Testis (tissue), 3 donors: ENCODE data around the gene YPEL3. TPM values are rescaled to one million over a fixed set of nuclear protein-coding genes. Genes with fewer than 3 reads are reported as not detected.

Source experiments
- DNase-seq: peaks from one replicate; pipeline ENCODE4 v3.0.0-alpha.2; 2019
- H3K27ac ChIP-seq, 2 donors: fragments of 200-600 bp; sonication (generic); one replicate each; pipeline ENCODE4 v1.5.1; 2019
- H3K27me3 ChIP-seq: fragments of 200-600 bp; sonication (generic); one replicate; pipeline ENCODE4 v1.5.1; 2019
- H3K36me3 ChIP-seq: fragments of 200-600 bp; sonication (generic); one replicate; pipeline ENCODE4 v1.5.1; 2017; ENCODE audit warnings: low read depth; ENCODE audit errors: missing control alignments
- H3K4me1 ChIP-seq: fragments of 200-600 bp; sonication (generic); one replicate; pipeline ENCODE4 v1.5.1; 2019
- H3K4me3 ChIP-seq, 2 donors: fragments of 200-600 bp; sonication (generic); one replicate each; pipeline ENCODE4 v1.5.1; 2017 to 2019
- H3K9me3 ChIP-seq: fragments of 200-600 bp; sonication (generic); one replicate; pipeline ENCODE4 v1.5.1; 2017
- POLR2A ChIP-seq: fragments of 450-650 bp; IDR thresholded peaks from one replicate; pipeline ENCODE4 v1.6.1; 2017; ENCODE audit warnings: antibody characterized with exemption, mild to moderate bottlenecking, moderate library complexity
- WGBS, 2 donors: methylation state at CpG; one replicate each; pipeline ENCODE4 v1.1.5; 2018; 5-methylcytosine and 5-hydroxymethylcytosine counted together
- intact Hi-C: fragments of 100-400 bp; cut with DNase I; formaldehyde crosslinking; loops from one replicate; pipeline ENCODE4 v1.15.1; 2023; ENCODE audit warnings: low total_unique reads
- polyA plus RNA-seq: library from polyadenylated mRNA; stranded (reverse); fragments of 350-450 nt; fragmentation: Illumina TruSeq; extraction: RNeasy Lipid Tissue Mini Kit (QIAGEN cat#74804); gene quantifications from one replicate; pipeline ENCODE4 v1.2.3, GENCODE V29; 2014; ENCODE audit warnings: low read depth, low replicate concordance; ENCODE audit not compliant: insufficient read depth
- total RNA-seq, 2 donors: library from RNA; depleted of rRNA; stranded (reverse); fragments of >200 nt; gene quantifications; one replicate each; pipeline ENCODE4 v1.2.3, GENCODE V29; 2016
- TF ChIP-seq, protein P1 (sequence below), 3 experiments: fragments of 450-650 bp in 2 of 3; fragments of 200-600 bp in 1 of 3; sonication (generic) in 1 of 3; IDR thresholded peaks; one replicate each; pipeline ENCODE4 v1.5.1; 2016 to 2019; ENCODE audit warnings: antibody characterized with exemption in 3 of 3, mild to moderate bottlenecking in 2 of 3, moderate library complexity in 1 of 3

The YPEL3 gene
- total and polyA plus RNA-seq, 3 donors from 2014 or later = 55.3 to 75.3 (median 69.4) TPM

DNA sequence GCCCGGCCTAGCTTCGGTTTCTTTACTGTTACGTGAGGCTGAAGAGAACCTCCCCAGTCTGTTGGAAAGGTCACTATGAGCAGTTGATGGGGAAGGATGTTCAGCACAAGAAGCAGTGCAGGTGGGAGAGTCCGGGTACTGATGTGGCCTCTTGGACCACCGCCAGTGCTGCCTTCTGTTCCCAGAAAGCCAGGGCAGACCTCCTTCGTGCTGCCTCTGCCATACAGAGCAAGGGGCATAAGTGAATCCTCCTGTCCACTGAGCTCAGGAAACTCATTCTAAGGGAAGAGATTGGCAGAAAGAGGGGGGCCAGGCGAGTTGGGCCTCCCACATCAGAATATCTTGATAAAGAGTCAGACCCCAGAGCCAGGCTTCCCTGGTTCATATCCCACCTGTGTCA lies 16.5 kb downstream of the YPEL3 start:
- intact Hi-C loops = no loop called here
- no peak for DNase-seq
- Histone ChIP-seq H3K4me1 (peaks cover 16% of the 10 kb centered on the region), H3K9me3 (no peaks in the 10 kb centered on the region), H3K36me3 (no peaks in the 10 kb centered on the region), H3K27ac (no peak overlapping the region), H3K27me3 (no peaks in the 10 kb centered on the region), H3K4me3 (no peak overlapping the region)
- TF ChIP-seq, protein P1, sequence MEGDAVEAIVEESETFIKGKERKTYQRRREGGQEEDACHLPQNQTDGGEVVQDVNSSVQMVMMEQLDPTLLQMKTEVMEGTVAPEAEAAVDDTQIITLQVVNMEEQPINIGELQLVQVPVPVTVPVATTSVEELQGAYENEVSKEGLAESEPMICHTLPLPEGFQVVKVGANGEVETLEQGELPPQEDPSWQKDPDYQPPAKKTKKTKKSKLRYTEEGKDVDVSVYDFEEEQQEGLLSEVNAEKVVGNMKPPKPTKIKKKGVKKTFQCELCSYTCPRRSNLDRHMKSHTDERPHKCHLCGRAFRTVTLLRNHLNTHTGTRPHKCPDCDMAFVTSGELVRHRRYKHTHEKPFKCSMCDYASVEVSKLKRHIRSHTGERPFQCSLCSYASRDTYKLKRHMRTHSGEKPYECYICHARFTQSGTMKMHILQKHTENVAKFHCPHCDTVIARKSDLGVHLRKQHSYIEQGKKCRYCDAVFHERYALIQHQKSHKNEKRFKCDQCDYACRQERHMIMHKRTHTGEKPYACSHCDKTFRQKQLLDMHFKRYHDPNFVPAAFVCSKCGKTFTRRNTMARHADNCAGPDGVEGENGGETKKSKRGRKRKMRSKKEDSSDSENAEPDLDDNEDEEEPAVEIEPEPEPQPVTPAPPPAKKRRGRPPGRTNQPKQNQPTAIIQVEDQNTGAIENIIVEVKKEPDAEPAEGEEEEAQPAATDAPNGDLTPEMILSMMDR (IDR thresholded peaks at IDR 0.05) = no peak
- TF ChIP-seq POLR2A = no peak
- WGBS, 2 donors = 78 to 80% methylated on average over 5 to 7 of the region's 7 CpGs

DNA sequence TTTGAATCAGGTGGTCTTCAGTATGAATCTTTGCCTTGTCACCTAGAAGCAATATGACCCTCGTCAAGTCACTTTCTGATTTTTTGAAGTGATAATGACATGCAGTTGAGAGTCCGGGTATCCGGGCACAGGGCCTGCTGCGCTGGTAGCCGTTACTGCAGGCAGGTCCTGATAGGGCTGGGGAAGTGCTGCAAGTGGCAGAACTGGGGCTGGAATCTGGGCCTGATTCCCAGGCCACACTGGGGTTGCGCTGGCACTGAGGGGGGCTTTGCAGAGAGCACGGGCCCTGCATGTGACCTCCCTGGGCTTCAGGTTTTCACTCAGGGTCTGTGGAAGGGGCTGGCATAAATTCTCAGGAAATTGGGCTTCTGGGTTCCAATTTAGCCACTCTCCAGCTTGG lies 17.3 kb downstream of the YPEL3 start:
- 61 to 79% methylated on average over 6 to 7 of the region's 7 CpGs for WGBS, 2 donors
- DNase-seq = no peak

DNA sequence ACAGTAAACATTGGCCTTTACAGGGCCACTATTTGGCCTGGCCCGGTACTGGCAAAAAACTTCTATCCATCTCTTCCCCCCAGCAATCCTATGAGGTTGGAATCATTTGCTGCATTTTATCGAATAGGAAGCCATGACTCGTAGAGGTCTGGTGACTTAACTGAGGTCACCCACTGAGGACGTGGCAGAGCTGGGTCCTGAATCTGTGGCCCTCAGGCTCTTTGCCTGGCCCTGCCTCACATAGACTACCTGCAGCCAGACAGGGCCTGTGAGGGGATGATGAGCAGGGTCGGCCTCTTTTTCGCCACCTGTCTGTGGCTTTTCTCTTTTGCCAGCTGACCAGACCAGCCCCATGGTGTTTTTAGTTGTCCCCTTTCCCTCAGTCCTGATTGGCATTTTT lies 18.4 kb downstream of the YPEL3 start:
- intact Hi-C loops = no loop called here
- Histone ChIP-seq H3K9me3 (no peaks in the 10 kb centered on the region), H3K36me3 (no peaks in the 10 kb centered on the region), H3K27me3 (no peaks in the 10 kb centered on the region), H3K4me1 (peaks cover 16% of the 10 kb centered on the region), H3K27ac (no peak overlapping the region), H3K4me3 (no peak overlapping the region)
- no peak for DNase-seq
- TF ChIP-seq, protein P1 (IDR thresholded peaks at IDR 0.05) = no peak
- TF ChIP-seq POLR2A = no peak
- WGBS, 2 donors = 77 to 81% methylated on average over 6 of the region's 6 CpGs

More for the DNA sequence above, 17.3 kb downstream of the YPEL3 start:
- no peak overlapping the region for H3K4me3 ChIP-seq
- H3K4me1 ChIP-seq = peaks cover 16% of the 10 kb centered on the region
- no peak for TF ChIP-seq POLR2A
- TF ChIP-seq, protein P1 (IDR thresholded peaks at IDR 0.05) = no peak
- intact Hi-C loops = no loop called here
- H3K36me3 ChIP-seq = no peaks in the 10 kb centered on the region
- no peaks in the 10 kb centered on the region for H3K27me3 ChIP-seq
- H3K9me3 ChIP-seq = no peaks in the 10 kb centered on the region
- no peak overlapping the region for H3K27ac ChIP-seq

DNA sequence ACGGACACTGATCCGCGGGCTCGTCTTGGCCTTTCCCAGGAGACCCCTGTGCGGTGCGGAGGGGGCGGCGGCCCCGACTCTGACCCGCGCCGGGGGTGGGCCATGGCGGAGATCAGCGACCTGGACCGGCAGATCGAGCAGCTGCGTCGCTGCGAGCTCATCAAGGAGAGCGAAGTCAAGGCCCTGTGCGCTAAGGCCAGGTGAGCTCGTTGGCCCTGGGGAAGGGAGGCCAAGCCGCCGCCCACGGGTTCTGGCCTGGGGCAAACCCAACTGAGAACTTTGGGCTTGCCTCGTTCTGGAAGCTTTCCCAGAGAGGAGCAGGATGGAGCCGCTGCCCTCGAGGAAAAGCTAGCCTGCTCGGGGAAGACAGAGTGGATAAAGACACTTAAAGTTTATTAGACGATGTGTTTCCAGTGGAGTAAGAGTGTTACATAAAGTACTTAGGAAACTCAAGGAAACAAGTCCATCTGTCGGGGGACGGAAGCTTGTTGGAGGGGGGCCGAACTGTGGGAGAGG lies 19.7 kb downstream of the YPEL3 start:
- intact Hi-C loops = no loop called here
- H3K4me3 ChIP-seq = peak overlapping the region; percentile 99
- 1 to 2% methylated on average over 15 to 18 of the region's 33 CpGs for WGBS, 2 donors
- H3K36me3 ChIP-seq = no peaks in the 10 kb centered on the region
- peaks cover 18% of the 10 kb centered on the region for H3K4me1 ChIP-seq
- no peaks in the 10 kb centered on the region for H3K9me3 ChIP-seq
- TF ChIP-seq, protein P1 (IDR thresholded peaks at IDR 0.05) = no peak
- TF ChIP-seq POLR2A = no peak
- H3K27ac ChIP-seq = peak overlapping the region; percentile 85 to 92
- DNase-seq = no peak
- H3K27me3 ChIP-seq = no peaks in the 10 kb centered on the region
